B cell (primary cell): ENCODE results near the gene LRRC49. TPM values are rescaled to one million over a fixed set of nuclear protein-coding genes. Genes with fewer than 3 reads are reported as not detected.

Source experiments
- ATAC-seq: fragments of 200-7000 bp; cut with Tn5 transposase; one replicate; pipeline ENCODE4 v1.10.0; 2021; ENCODE audit warnings: low read depth, mild to moderate bottlenecking, moderate number of reproducible peaks, moderate library complexity
- CTCF ChIA-PET: fragments of 350-600 bp; sonication (Branson Sonifier 250); formaldehyde crosslinking; loops from one replicate; lab custom pipeline; 2021; ENCODE audit warnings: antibody characterized with exemption, inconsistent platforms; lab: Charles Lee
- POLR2A ChIA-PET: fragments of 350-600 bp; sonication (Branson Sonifier 250); formaldehyde crosslinking; loops from one replicate; lab custom pipeline; 2021; ENCODE audit warnings: antibody characterized with exemption; lab: Charles Lee
- DNase-seq: peaks from one replicate; pipeline ENCODE4 v3.0.0; 2013
- H2AFZ ChIP-seq: 2 replicates; pipeline ENCODE4 v1.6.1; 2012; ENCODE audit warnings: mild to moderate bottlenecking, low read depth, low read length; ENCODE audit not compliant: insufficient read depth, poor library complexity, severe bottlenecking
- H3K27ac ChIP-seq, 2 donors: 1 replicate in 1 of 2; 2 replicates in 1 of 2; pipeline ENCODE4 v1.5.1; 2012 to 2013; ENCODE audit warnings: low read length in 2 of 2, mild to moderate bottlenecking in 2 of 2, moderate library complexity in 1 of 2
- H3K27me3 ChIP-seq, 4 experiments: fragments of 200-600 bp in 1 of 4; sonication (generic) in 1 of 4; replicated peaks in 1 of 4; 1 replicate in 2 of 4; 2 replicates in 2 of 4; pipeline versions ENCODE4 v1.6.1 to v1.7.0; 2013 to 2016; ENCODE audit warnings: low read length in 3 of 4, mild to moderate bottlenecking in 2 of 4, mixed read lengths in 1 of 4, moderate library complexity in 1 of 4; ENCODE audit not compliant: insufficient read depth in 4 of 4, control insufficient read depth in 3 of 4; ENCODE audit errors: control extremely low read depth in 1 of 4
- H3K36me3 ChIP-seq, 2 experiments: replicated peaks in 1 of 2; 1 replicate in 1 of 2; 2 replicates in 1 of 2; pipeline versions ENCODE4 v1.6.1 to v1.7.1; 2013; ENCODE audit warnings: low read length in 1 of 2; ENCODE audit not compliant: insufficient read depth in 2 of 2, control insufficient read depth in 1 of 2; ENCODE audit errors: control extremely low read depth in 1 of 2, extremely low read depth in 1 of 2
- H3K4me1 ChIP-seq, 2 donors: fragments of 200-600 bp in 1 of 2; sonication (generic) in 1 of 2; 1 replicate in 1 of 2; 2 replicates in 1 of 2; pipeline versions ENCODE4 v1.5.1 to v1.6.1; 2013 to 2017; ENCODE audit warnings: low read length in 2 of 2; ENCODE audit not compliant: control insufficient read depth in 2 of 2, insufficient read depth in 2 of 2
- H3K4me2 ChIP-seq: replicated peaks from 2 replicates; pipeline ENCODE3; 2012; ENCODE audit warnings: mild to moderate bottlenecking, low read depth, low read length; ENCODE audit not compliant: poor library complexity, severe bottlenecking
- H3K4me3 ChIP-seq, 5 experiments: fragments of 200-600 bp in 1 of 5; sonication (generic) in 1 of 5; 1 replicate in 3 of 5; 2 replicates in 2 of 5; pipeline versions ENCODE4 v1.5.1 to v1.7.0; 2011 to 2016; ENCODE audit warnings: low read length in 4 of 5, mild to moderate bottlenecking in 4 of 5, low read depth in 2 of 5, control low read depth in 1 of 5, moderate library complexity in 1 of 5; ENCODE audit not compliant: insufficient read depth in 1 of 5; ENCODE audit errors: control extremely low read depth in 1 of 5, extremely low read depth in 1 of 5
- H3K79me2 ChIP-seq: fragments of 200-600 bp; sonication (generic); one replicate; pipeline ENCODE4 v1.6.0; 2016; ENCODE audit warnings: low read length; ENCODE audit not compliant: control insufficient read depth, insufficient read depth
- H3K9ac ChIP-seq: fragments of 200-600 bp; sonication (generic); 2 replicates; pipeline ENCODE4 v1.6.1; 2017; ENCODE audit warnings: mild to moderate bottlenecking, low read length, moderate library complexity
- H3K9me3 ChIP-seq, 3 donors: one replicate each; pipeline versions ENCODE4 v1.6.1 to v1.7.1; 2013; ENCODE audit warnings: low read length in 2 of 3; ENCODE audit not compliant: control insufficient read depth in 2 of 3, insufficient read depth in 1 of 3; ENCODE audit errors: control extremely low read depth in 1 of 3
- H4K20me1 ChIP-seq: 2 replicates; pipeline ENCODE4 v1.6.0; 2012; ENCODE audit warnings: mild to moderate bottlenecking, low read length; ENCODE audit not compliant: insufficient read depth, control insufficient read depth, poor library complexity, severe bottlenecking
- H3K27ac Mint-ChIP-seq: one replicate; pipeline ENCODE4 v1.8.0; 2021; ENCODE audit warnings: mixed read lengths
- H3K27me3 Mint-ChIP-seq: one replicate; pipeline ENCODE4 v1.8.0; 2021; ENCODE audit warnings: mixed read lengths
- H3K4me1 Mint-ChIP-seq: one replicate; pipeline ENCODE4 v1.8.0; 2021; ENCODE audit warnings: mixed read lengths
- H3K4me3 Mint-ChIP-seq: one replicate; pipeline ENCODE4 v1.8.0; 2021; ENCODE audit warnings: mixed read lengths
- H3K9me3 Mint-ChIP-seq: one replicate; pipeline ENCODE4 v1.8.0; 2022; ENCODE audit warnings: mixed read lengths; ENCODE audit not compliant: insufficient read depth
- CTCF ChIP-seq: fragments of 200-600 bp; IDR thresholded peaks from one replicate; pipeline ENCODE4 v1.8.0; 2022; ENCODE audit warnings: antibody characterized with exemption, mild to moderate bottlenecking
- EZH2 ChIP-seq: IDR thresholded peaks from 2 replicates; pipeline ENCODE4 v1.6.1; 2012; ENCODE audit warnings: borderline replicate concordance, low read depth, mild to moderate bottlenecking, moderate library complexity, low read length; ENCODE audit not compliant: insufficient read depth, poor library complexity, severe bottlenecking
- WGBS: methylation state at CpG from one replicate; pipeline ENCODE4 v1.1.5; 2013; ENCODE audit warnings: missing lambda C conversion rate; ENCODE audit not compliant: insufficient coverage; 5-methylcytosine and 5-hydroxymethylcytosine counted together
- intact Hi-C: fragments of 100-400 bp; cut with micrococcal nuclease; formaldehyde crosslinking; loops from one replicate; pipeline ENCODE4 v1.10.0; 2022
- polyA plus RNA-seq: library from polyadenylated mRNA; depleted of rRNA; stranded (reverse); fragments of >200 nt; gene quantifications from 2 replicates; pipeline ENCODE4 v1.2.3, GENCODE V29; 2012
- total RNA-seq, 2 donors: library from RNA; stranded (reverse); fragments of 120-200 nt in 1 of 2; gene quantifications; 1 replicate in 1 of 2; 2 replicates in 1 of 2; pipeline versions ENCODE4 v1.2.3 to v1.2.4, GENCODE V29; 2013 to 2022

Gene LRRC49
- total and polyA plus RNA-seq, 2 donors (not counting 1 experiment from before 2014, with no cell fraction given): 0.22 to 1.4 TPM

GRCh38 chr15:70916531-70916930, 23.9 kb downstream of the LRRC49 start:
- no peak overlapping the region for H3K9ac ChIP-seq
- Mint-ChIP-seq H3K27ac (no peak overlapping the region), H3K9me3 (no peaks in the 10 kb centered on the region), H3K4me1 (no peaks in the 10 kb centered on the region), H3K27me3 (no peaks in the 10 kb centered on the region), H3K4me3 (no peak overlapping the region)
- peaks cover 0 to 18% (median 0%) of the 10 kb centered on the region in 3 donors for H3K9me3 ChIP-seq
- no peaks in the 10 kb centered on the region for H4K20me1 ChIP-seq
- H3K27ac ChIP-seq: no peak overlapping the region
- H3K27me3 ChIP-seq: no peaks in the 10 kb centered on the region
- intact Hi-C loops: no loop called here
- no peaks in the 10 kb centered on the region for H3K4me1 ChIP-seq
- H3K79me2 ChIP-seq: no peaks in the 10 kb centered on the region
- no peak overlapping the region for H2AFZ ChIP-seq
- no peak for DNase-seq
- H3K36me3 ChIP-seq: no peaks in the 10 kb centered on the region
- no peak for ATAC-seq
- H3K4me2 ChIP-seq: no peak overlapping the region
- TF ChIP-seq EZH2 (no peak), CTCF (no peak)
- no peak overlapping the region for H3K4me3 ChIP-seq
- WGBS: 88% methylated on average over 9 of the region's 10 CpGs
- ChIA-PET POLR2A (no interaction called here), CTCF (no interaction called here)

- TF ChIP-seq CTCF (no peak), EZH2 (no peak)
Observed at GRCh38 chr15:70917955-70918354, 25.3 kb downstream of the LRRC49 start.

More at GRCh38 chr15:70917955-70918354, 25.3 kb downstream of the LRRC49 start:
- Histone ChIP-seq H3K9me3 (peaks cover 0 to 18% (median 0%) of the 10 kb centered on the region in 3 donors), H3K4me2 (no peak overlapping the region), H3K4me3 (no peak overlapping the region), H3K27me3 (no peaks in the 10 kb centered on the region), H3K79me2 (no peaks in the 10 kb centered on the region), H3K4me1 (no peaks in the 10 kb centered on the region), H4K20me1 (no peaks in the 10 kb centered on the region), H3K36me3 (no peaks in the 10 kb centered on the region), H3K9ac (no peak overlapping the region), H3K27ac (no peak overlapping the region), H2AFZ (no peak overlapping the region)
- ATAC-seq (no peak), DNase-seq (no peak)
- Mint-ChIP-seq H3K9me3 (peaks cover 5% of the 10 kb centered on the region), H3K27me3 (no peaks in the 10 kb centered on the region), H3K4me1 (no peaks in the 10 kb centered on the region), H3K4me3 (no peak overlapping the region), H3K27ac (no peak overlapping the region)
- intact Hi-C loops: no loop called here
- ChIA-PET POLR2A (no interaction called here), CTCF (no interaction called here)
- 95% methylated on average over 6 of the region's 6 CpGs for WGBS
